HUES48 (cell line): Measurements from ENCODE around the gene ETV3L.

Source experiments
- H3K27ac ChIP-seq: one replicate; pipeline ENCODE4 v1.7.0; 2013; ENCODE audit warnings: low read depth, low read length, inconsistent platforms
- H3K27me3 ChIP-seq: 2 replicates; pipeline ENCODE4 v1.6.1; 2013; ENCODE audit warnings: mild to moderate bottlenecking, low read length; ENCODE audit not compliant: control insufficient read depth, insufficient read depth
- H3K36me3 ChIP-seq: 2 replicates; pipeline ENCODE4 v1.6.1; 2013; ENCODE audit warnings: low read length; ENCODE audit not compliant: control insufficient read depth, insufficient read depth
- H3K4me1 ChIP-seq: 2 replicates; pipeline ENCODE4 v1.6.1; 2013; ENCODE audit warnings: mild to moderate bottlenecking, low read length; ENCODE audit not compliant: control insufficient read depth, insufficient read depth
- H3K4me3 ChIP-seq: 2 replicates; pipeline ENCODE4 v1.5.1; 2013; ENCODE audit warnings: mild to moderate bottlenecking, low read depth, low read length
- H3K9ac ChIP-seq: 2 replicates; pipeline ENCODE4 v1.6.1; 2013; ENCODE audit warnings: mild to moderate bottlenecking, low read depth, low read length, moderate library complexity
- H3K9me3 ChIP-seq: 2 replicates; pipeline ENCODE4 v1.6.1; 2013; ENCODE audit warnings: low read length; ENCODE audit not compliant: control insufficient read depth, insufficient read depth

ETV3L gene

DNA sequence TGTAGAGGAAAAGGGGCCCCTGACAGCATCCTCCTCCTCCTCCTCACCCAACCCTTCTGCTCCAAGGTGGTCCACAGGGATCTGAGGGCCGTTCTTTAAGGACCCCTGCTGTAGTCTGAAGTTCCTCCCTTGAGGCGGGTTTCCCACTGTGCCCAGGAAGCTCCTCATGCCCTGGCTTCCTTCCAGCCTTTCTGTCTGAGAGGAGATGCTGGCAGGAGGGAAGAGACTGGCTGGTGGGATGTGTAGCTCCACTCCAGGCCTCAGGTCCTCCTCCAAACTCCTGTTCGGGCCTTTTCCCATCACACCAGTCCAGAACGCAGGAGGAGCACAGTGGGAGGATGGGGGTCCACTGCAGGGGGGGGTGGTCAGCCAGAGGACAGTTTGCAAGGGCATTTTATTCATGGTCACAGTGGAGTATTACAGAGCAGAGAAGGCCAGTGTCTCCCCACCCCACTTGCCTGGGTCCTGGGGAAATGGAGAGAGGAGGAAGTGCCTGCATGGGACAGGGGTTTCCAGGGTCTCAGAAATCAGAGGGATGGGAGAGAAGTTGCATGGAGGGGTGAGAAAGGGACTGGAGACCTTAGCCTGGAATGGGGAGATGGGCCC, 7.8 kb downstream of the ETV3L start:
- H3K27ac ChIP-seq: no peak overlapping the region
- no peak overlapping the region for H3K4me3 ChIP-seq
- H3K4me1 ChIP-seq: peaks cover 7% of the 10 kb centered on the region
- no peaks in the 10 kb centered on the region for H3K36me3 ChIP-seq
- no peaks in the 10 kb centered on the region for H3K9me3 ChIP-seq
- no peak overlapping the region for H3K9ac ChIP-seq
- no peaks in the 10 kb centered on the region for H3K27me3 ChIP-seq

DNA sequence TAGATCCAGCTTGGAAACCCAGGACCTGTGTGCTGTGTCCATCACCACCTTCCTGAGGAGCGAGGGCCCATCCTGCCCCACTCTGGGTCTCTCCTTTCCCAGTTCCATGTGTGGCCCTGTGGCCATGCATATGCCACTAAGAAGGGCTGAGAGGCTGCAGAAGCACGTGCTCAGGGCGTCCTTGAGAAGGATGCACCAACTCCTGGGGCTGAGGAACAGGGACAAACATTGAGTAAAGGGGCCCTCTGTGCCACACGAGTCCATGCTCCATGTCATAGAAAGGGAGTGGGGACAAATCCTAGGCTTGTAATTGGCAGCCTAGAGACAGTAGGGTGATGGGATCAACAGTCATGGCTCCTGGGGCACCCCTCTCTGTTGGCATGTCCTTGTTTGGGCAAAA, 8.4 kb downstream of the ETV3L start:
- H3K27me3 ChIP-seq: no peaks in the 10 kb centered on the region
- no peak overlapping the region for H3K27ac ChIP-seq
- H3K9me3 ChIP-seq: no peaks in the 10 kb centered on the region
- H3K9ac ChIP-seq: no peak overlapping the region
- no peaks in the 10 kb centered on the region for H3K36me3 ChIP-seq
- H3K4me1 ChIP-seq: peaks cover 13% of the 10 kb centered on the region
- H3K4me3 ChIP-seq: no peak overlapping the region

DNA sequence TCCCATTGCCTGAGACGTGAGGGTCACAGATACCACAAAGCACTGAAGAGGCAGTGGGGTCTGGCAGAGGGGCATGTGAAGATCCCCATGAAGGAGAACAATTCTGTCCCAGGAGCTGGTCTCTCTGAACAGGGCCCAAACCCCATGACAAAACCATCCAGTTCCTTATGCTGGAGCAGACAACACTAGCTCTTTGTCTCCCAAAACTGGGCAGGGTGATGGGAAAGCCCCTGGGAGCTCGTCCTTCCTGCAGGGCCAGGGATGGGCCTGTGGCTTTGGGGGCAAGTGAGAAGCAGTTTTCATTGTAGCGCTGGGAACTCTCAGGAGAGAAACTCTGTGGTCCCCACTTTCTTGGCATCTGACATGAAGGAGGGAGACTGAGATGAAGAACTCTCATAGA, 8.8 kb downstream of the ETV3L start:
- no peaks in the 10 kb centered on the region for H3K27me3 ChIP-seq
- no peak overlapping the region for H3K4me3 ChIP-seq
- H3K36me3 ChIP-seq: no peaks in the 10 kb centered on the region
- no peaks in the 10 kb centered on the region for H3K9me3 ChIP-seq
- H3K27ac ChIP-seq: no peak overlapping the region
- peaks cover 13% of the 10 kb centered on the region for H3K4me1 ChIP-seq
- no peak overlapping the region for H3K9ac ChIP-seq

DNA sequence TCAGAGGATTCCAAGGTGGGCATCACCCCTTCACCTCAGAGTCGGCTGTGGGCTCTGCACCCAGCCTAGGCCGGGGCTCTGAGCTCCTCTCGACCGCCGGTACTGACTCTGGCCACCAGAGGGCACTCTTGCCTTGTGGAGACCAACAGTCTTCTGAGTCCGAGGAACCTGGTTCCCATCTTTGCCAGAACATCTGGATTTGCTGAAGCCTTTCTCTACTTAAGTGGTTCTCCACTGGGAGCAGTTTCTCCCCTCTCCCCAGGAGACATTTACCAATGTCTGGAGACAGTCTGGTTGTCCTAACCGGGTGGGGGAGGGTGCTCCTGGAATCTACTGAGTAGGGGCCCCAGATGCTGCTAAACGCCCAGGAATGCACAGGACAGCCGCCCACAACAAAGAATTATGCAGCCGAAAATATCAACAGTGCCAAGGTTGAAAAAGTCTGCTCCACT, 9.4 kb downstream of the ETV3L start:
- no peak overlapping the region for H3K27ac ChIP-seq
- no peak overlapping the region for H3K9ac ChIP-seq
- no peaks in the 10 kb centered on the region for H3K27me3 ChIP-seq
- H3K4me3 ChIP-seq: no peak overlapping the region
- H3K4me1 ChIP-seq: peaks cover 13% of the 10 kb centered on the region
- H3K36me3 ChIP-seq: no peaks in the 10 kb centered on the region
- H3K9me3 ChIP-seq: no peaks in the 10 kb centered on the region

DNA sequence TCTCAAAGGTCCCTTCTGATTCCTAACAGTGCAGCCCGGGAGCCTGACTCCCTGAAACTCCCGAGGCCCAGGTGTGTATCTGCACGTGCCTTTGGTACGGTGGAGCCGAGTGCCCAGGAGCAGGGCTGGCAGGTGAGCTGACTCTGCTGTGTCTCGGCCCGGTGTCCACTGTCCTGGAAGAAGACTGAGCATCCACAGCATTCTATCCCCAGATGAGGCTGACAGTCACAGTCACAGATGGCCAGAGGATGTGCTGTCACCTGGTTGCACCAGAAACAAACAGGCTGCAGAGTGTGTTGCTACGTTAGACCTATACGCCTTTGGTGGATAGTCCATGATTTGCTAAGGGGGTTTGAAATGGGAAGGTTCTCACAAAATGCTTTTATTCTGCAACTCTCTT, 9.8 kb downstream of the ETV3L start:
- H3K9me3 ChIP-seq: no peaks in the 10 kb centered on the region
- H3K27ac ChIP-seq: no peak overlapping the region
- no peaks in the 10 kb centered on the region for H3K27me3 ChIP-seq
- no peak overlapping the region for H3K4me3 ChIP-seq
- no peaks in the 10 kb centered on the region for H3K36me3 ChIP-seq
- H3K9ac ChIP-seq: no peak overlapping the region
- H3K4me1 ChIP-seq: peaks cover 13% of the 10 kb centered on the region

DNA sequence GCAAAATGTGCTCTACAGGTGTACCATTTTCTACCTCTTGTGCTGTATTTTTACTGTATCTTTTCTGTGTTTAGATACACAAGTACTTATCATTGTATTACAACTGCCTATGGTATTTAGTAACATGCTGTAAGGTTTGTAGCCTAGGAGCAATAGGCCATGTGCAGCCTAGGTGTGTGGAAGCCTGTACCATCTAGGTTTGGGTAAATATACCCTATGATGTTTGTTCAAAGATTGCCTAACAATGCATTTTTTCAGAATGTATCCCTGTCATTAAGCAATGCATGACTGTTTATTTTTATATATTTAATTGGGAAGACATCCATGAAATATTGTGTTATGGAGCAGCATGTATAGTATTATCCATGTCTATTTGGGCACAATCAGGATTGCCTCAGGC, 11.0 kb downstream of the ETV3L start:
- no peaks in the 10 kb centered on the region for H3K36me3 ChIP-seq
- no peak overlapping the region for H3K4me3 ChIP-seq
- no peak overlapping the region for H3K9ac ChIP-seq
- peaks cover 13% of the 10 kb centered on the region for H3K4me1 ChIP-seq
- no peak overlapping the region for H3K27ac ChIP-seq
- no peaks in the 10 kb centered on the region for H3K27me3 ChIP-seq
- H3K9me3 ChIP-seq: no peaks in the 10 kb centered on the region

DNA sequence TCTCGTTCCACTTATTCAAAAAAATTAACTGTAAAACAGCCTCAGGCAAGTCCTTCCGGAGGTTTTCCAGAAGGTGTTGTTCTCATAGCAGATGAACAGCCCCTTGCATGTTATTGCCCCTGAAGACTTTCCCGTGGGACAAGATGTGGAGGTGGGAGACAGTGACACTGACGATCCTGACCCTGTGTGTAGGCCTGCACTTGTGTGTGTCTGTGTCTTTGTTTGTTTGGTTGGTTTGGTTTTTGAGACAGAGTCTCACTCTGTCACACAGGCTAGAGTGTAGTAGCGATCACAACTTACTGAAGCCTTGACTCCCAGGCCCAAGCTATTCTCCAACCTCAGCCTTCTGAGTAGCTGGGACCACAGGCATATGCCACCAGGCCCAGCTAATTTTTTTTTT, 12.6 kb downstream of the ETV3L start:
- Histone ChIP-seq H3K9me3 (no peaks in the 10 kb centered on the region), H3K27me3 (no peaks in the 10 kb centered on the region), H3K4me3 (no peak overlapping the region), H3K4me1 (peaks cover 13% of the 10 kb centered on the region), H3K27ac (no peak overlapping the region), H3K36me3 (no peaks in the 10 kb centered on the region), H3K9ac (no peak overlapping the region)

DNA sequence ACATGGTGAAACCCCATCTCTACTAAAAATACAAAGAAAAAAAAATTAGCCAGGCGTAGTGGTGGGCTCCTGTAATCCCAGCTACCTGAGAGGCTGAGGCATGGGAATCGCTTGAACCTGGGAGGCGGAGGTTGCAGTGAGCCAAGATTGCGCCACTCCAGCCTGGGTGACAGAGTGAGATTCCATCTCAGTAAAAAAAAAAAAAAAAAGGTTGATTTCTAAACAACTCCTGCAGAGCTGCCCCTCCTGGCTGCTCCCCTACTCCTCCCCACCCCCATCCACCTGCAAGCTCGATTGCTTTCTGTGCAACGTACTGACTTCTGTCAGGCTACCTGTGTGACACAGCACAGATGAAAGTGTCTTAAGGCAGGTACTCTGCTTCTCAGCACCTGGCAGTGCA, 13.3 kb downstream of the ETV3L start:
- no peaks in the 10 kb centered on the region for H3K27me3 ChIP-seq
- peaks cover 19% of the 10 kb centered on the region for H3K4me1 ChIP-seq
- no peak overlapping the region for H3K9ac ChIP-seq
- no peaks in the 10 kb centered on the region for H3K9me3 ChIP-seq
- no peak overlapping the region for H3K27ac ChIP-seq
- H3K4me3 ChIP-seq: no peak overlapping the region
- H3K36me3 ChIP-seq: no peaks in the 10 kb centered on the region

DNA sequence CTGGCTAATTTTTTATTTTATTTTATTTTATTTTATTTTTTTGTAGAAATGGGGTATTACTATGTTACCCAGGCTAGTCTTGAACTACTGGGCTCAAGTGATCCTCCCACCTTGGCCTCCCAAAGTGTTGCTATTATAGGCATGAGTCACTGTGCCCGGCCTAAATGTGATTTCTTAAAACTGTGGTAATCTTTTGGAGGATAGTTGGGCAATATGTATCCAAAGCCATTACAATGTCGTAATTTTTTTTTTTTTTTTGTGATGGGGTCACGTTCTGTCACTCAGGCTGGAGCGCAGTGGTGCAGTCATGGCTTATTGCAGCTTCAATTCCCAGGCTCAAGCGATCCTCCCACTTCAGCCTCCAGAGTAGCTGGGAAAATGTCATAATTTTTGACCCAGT, 14.2 kb downstream of the ETV3L start:
- Histone ChIP-seq H3K9ac (no peak overlapping the region), H3K9me3 (no peaks in the 10 kb centered on the region), H3K4me3 (no peak overlapping the region), H3K4me1 (peaks cover 17% of the 10 kb centered on the region), H3K27ac (no peak overlapping the region), H3K36me3 (no peaks in the 10 kb centered on the region), H3K27me3 (no peaks in the 10 kb centered on the region)

DNA sequence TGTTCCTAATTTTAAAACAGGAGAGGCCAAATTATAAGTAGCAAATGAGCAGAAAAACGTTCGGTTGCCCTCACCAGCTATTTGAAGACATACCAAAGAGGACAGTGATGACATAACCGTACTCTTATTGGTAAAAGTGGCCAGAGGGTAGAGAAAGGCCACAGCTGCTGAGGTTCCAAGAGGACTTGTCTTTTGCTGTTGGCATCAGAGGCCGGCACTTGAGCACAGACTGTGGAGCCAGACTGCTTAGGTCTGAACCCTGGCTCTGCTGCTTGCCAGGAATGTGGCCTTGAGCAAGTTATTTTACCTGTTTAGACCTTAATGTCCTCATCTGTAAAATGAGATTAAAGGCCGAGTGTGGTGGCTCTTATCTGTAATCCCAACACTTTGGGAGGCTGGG, 14.9 kb downstream of the ETV3L start:
- H3K27me3 ChIP-seq: no peaks in the 10 kb centered on the region
- H3K36me3 ChIP-seq: no peaks in the 10 kb centered on the region
- no peak overlapping the region for H3K27ac ChIP-seq
- peaks cover 15% of the 10 kb centered on the region for H3K4me1 ChIP-seq
- H3K4me3 ChIP-seq: no peak overlapping the region
- no peaks in the 10 kb centered on the region for H3K9me3 ChIP-seq
- H3K9ac ChIP-seq: no peak overlapping the region

DNA sequence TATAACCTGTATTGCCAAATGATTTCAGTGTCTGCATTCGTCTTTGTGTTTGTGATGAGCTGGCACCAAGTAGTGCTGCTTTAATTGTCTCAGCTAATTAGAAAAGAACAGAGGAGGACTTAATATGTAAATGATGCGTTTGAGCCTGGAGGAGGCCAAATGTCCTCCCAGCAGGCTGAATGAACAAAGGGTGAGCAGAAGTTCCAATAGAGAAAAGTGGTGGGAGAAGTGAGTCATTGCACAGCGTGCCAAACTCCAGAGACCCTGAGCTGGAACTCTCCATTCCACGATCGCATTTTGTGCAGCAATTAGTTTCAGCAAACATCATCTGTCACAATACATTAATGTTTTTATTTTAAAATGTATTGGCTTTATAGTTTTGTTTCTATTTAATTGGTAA, 17.9 kb downstream of the ETV3L start:
- H3K36me3 ChIP-seq: no peaks in the 10 kb centered on the region
- H3K4me1 ChIP-seq: peaks cover 12% of the 10 kb centered on the region
- no peaks in the 10 kb centered on the region for H3K27me3 ChIP-seq
- H3K27ac ChIP-seq: peak overlapping the region; percentile 21
- no peak overlapping the region for H3K4me3 ChIP-seq
- H3K9me3 ChIP-seq: no peaks in the 10 kb centered on the region
- no peak overlapping the region for H3K9ac ChIP-seq

DNA sequence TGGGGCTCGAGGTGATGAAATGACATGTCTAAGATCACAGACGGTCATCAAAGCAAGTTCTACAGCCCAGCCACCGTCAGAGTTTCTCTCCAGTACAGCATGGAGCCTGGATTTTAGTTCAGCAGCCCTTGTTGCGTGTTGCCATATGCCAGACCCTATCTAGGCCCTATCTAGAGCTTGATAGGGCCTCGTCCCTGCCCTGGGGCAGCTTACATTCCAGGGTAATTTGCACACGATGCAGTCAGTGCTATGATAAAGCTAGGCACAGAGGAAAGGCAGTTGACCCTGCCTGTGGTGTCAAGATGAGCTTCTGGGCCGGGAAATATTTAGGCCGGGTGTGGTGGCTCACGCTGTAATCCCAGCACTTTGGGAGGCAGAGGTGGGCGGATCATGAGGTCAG, 18.9 kb downstream of the ETV3L start:
- Histone ChIP-seq H3K27ac (no peak overlapping the region), H3K9me3 (no peaks in the 10 kb centered on the region), H3K27me3 (no peaks in the 10 kb centered on the region), H3K4me3 (no peak overlapping the region), H3K36me3 (no peaks in the 10 kb centered on the region), H3K9ac (no peak overlapping the region), H3K4me1 (peaks cover 7% of the 10 kb centered on the region)
